GM19025 (cell line): ENCODE data around the gene LMAN1L.

Source experiments
- ATAC-seq: cut with Tn5 transposase; IDR thresholded peaks from one replicate; pipeline ENCODE4 v1.9.1; 2021; ENCODE audit warnings: mild to moderate bottlenecking, low read depth, moderate library complexity; ENCODE audit not compliant: unreplicated experiment

LMAN1L gene

DNA sequence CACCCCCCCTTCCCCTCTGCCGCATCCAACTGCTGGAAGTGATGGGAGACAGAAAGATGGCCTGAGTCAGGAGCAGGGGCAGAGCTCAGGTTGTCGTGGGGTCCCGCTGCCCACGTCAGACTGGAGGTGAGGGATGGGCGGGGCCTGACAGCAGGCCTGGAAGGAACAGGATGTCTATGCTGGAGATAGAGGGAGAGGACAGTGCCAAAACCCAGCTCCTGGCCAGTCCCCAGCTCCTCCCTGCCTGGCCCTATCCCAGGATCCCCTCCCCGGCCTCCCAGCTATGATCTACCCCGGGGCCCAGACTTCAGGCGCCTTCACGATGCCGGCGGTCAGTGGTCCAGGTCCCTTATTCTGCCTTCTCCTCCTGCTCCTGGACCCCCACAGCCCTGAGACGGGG, at the start of gene LMAN1L:
LMAN1L (plus strand) TSS at position 303 of the 400 bp plus-strand sequence; CDS start at position 323, 20 bp downstream.
- ATAC-seq: no peak

DNA sequence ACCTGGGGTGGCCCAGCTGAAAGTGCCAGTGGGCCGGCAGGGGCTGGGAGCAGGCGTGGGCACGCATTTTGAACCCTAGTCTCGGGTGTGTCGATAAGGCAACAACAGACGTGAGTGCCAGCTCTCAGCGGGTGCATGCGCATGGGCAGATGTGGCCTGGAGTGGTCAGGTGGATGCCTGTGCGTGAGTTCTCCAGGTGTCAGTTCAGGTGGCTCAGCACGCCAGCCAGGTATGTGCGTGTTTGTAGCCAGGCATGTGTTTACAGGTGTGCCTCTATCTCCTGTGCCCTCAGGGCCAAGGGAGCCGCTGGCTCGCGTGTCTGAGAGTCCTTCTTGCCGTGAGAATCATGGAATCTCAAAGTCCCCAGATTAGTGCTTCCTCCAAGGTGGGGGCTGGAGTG, 49.2 kb upstream of the LMAN1L start:
- no peak for ATAC-seq

DNA sequence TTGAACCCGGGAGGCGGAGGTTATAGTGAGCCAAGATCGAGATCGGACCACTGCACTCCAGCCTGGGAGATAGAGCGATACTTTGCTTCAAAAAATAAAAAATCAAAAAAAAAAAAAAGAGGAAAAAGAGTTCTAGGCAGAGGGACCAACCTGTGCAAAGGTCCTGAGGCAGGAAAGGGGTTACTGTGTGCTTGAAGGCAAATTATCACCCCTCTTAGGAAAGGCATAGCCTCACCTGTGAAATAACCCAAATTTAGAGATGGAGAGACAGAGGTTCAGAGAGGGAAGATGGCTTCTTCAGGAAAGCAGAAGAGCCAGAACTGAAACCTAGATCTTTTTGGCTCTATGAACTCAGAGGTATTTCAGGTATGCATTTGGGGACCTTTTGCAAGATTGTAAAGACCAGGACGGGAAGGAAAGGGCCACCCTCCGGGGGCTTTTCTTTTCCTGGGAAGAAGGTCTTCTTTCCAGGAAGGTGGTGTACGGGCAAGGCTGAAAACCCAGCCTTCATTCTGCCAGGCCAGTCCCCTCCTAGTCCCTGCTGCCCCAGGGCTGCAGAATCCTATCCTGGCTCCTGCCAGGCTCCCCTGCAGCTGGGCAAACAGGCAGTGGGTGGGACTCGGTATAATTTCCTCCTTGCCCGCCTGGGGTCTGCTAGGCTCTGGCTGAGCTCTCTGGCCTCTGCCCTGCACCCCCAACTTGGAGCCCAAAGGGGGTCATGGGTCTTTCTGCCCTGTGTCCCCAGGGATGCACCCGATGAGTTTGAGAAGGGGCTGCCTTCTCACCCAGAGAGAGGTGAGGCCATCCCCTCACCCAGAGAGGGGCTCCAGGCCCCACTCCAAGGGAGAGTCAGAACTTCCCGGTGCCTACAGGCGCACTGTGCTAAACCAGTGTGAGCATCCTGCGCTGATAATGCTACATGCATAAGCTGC, 45.2 kb upstream of the LMAN1L start:
- no peak for ATAC-seq

DNA sequence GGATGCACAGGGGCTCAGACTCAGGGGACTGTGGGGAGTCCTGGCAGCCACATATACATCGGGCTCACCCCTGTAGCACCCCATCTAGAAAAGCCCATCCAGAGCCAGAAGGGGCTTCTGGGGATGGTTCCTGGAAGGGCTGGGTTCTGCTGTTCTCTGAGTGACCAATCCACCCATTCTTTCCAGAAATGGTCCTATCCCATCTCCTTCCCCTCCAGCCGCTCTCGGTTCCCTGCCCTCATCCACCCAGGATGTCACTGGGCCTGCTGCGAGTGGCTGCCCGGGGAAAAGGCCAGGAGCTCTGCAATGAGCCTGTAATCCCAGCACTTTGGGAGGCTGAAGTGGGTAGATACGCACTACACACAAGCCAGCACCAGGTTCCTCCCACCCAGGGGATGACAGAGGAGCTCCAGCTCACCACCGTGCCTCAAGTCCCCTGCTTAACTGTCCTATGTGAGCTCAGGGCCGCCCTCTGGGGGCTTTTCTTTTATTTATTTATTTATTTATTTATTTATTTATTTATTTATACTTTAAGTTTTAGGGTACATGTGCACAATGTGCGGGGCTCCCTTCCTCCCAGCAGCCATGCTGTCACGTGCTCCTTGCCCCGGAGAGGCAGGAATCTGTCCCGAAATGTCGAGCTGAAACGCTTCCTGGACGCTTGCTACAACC, 44.4 kb upstream of the LMAN1L start:
- ATAC-seq: no peak

DNA sequence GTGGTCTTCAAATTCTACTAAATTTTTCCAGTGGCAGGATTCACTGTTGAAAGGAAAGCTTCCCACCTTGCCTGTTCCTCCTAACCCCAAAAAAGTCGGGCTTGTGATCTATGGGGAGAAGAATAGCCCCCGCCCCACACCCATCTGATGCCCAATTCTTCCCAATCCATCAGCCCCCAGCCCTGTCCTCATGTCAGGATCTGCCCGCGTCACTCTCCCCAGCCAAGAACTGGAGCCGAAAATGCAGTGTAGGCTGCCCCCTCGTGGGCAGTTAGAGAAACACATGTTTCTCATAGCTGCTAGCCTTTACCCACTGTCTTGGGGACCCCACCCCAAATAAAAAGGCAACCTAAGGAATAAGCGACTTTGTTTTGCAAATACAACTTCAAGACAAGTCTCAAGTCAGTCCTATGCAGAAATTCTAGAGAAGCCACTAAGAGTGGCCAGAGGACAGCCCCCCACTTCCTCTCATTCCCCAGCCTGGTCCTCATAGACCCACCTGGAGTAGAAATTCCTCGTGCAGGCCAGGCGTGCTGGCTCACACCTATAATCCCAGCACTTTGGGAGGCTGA, 43.8 kb upstream of the LMAN1L start:
- ATAC-seq: no peak

DNA sequence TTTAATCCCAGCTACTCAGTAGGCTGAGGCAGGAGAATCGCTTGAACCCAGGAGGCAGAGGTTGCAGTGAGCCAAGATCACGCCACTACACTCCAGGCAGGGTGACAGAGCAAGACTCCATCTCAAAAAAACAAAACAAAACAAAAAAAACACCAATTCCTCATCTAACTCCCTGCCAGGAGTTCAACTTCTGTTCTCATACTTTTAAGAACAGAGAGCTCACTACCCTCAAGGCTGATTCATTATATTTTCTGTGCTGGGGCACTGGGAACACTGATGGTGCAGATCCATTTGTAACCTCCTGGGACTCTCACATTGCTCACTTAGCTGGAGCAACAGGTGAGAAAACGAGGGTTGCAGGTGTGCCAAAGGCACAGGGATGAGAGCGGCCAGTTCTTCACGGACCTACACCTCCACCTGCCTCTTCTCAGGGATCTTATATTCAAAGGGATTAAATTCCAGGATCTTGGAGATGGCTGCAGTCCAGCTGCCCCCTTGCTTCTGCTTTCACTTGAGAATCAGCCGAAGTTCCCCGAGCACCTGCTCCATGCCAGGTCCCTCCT, 43.1 kb upstream of the LMAN1L start:
- ATAC-seq: no peak

DNA sequence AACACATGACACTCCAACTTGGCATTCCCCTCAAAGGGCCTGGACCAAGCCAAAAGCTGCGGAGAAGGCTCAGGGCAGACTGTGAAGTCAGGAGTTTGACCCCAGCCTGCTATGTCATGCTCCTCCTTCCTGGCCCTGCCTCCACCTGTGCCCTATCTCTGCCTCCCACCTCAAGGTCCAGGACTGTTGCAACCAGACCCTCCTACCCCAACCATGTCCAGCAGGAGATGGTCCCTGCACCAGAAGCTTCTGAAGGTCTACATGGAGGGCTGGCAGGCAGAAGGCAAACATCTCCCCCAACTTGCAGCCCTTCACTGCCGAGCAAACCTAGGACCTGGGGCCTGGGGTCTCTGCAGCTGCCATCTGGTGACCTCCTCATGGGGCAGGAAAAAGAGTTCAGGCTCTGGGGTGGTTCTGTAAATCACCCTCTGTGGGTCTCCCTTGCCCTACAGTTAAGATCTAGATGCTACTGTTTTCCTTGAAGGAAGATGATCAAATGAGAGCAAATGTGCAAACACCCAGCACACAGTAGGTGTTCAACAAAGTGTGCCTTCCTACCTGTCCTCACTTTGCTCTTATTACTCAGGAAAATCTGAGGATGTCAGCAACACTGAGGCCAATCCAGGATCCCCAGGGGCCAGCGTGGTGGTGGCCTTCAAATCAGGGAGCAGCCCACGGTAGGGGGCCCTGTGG, 42.3 kb upstream of the LMAN1L start:
- no peak for ATAC-seq

DNA sequence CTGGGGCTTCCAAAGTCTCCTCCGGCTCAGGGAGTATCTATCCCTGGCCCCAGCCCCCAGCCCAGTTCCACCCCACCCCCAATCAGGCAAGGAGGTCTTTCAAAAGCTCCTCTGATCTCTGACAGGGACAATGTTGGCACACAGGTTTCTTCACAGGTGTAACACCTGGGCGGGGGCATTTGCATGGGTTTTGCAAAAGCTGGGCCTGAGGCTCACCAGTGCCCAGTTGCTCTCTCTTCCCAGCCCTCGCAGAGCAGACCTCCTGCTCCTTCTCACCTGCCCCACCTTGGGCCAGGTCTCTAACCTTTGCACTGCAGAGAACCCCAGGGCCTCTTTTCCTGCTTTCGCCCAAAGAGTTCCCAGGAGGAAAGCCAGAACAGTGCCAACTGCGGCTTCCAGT, 39.3 kb upstream of the LMAN1L start:
- no peak for ATAC-seq

DNA sequence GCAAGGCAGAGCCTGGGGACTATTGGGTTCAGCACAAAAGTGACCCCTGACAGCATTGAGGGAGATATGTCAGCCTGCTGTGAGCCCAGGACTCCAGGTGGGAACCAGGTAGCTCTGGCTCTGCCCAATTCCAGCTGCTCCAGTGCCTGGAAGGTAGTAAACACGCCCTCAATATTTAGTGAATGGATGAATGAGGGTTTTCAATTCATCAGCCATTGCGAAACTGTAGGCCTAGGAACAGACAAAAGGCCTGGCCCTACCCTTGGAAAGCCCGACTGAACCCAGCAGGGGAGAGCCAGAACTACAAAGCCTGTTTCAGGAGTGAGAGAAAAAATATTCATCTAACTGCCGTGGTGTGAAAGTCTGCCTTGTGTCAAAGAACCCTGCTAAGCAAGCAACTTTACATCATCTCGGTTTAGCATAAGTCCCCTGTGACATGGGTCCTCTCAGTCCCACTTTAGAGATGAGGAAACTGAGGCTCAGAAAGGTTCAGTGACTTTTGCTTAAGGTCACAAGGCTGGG, 38.8 kb upstream of the LMAN1L start:
- no peak for ATAC-seq

DNA sequence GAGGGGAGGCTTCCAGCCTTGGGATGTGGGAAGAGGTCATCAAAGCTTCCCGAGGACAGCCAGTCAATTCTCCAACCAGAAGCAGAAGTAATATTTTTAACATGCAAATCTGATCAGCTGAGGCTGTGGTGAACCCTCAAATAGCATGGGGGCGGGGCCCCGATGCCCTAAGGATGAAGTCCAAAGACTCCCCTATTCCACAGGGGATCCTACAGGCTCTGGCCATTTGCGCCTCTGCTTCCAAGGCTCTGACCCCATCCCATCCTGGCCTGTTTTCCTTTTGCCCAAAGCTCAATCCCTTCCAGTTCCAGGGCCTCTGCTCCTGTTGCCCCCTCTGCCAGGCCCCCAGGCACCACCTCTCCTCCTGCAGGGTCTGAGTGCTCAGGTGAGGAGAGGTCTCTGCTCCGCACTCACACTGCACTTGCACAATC, 37.5 kb upstream of the LMAN1L start:
- ATAC-seq: no peak

DNA sequence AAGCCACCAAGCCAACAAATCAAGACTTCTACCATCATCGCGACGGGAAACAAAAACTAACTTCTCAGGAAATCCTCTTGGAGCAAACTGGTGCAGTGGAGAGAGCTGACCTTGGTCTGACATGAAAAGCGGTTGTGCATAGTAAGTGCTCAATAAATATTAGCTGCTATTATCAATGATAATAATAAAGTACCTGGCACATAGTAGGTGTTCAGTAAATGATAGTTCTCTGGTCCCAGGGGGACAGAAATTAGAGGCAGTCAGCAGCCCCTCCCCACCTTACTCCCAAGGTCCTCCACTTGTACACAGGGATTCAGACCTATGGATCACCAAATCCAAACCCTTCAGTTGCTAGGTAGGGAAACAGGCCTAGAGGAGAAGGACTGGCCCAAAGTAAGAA, 36.7 kb upstream of the LMAN1L start:
- ATAC-seq: no peak

DNA sequence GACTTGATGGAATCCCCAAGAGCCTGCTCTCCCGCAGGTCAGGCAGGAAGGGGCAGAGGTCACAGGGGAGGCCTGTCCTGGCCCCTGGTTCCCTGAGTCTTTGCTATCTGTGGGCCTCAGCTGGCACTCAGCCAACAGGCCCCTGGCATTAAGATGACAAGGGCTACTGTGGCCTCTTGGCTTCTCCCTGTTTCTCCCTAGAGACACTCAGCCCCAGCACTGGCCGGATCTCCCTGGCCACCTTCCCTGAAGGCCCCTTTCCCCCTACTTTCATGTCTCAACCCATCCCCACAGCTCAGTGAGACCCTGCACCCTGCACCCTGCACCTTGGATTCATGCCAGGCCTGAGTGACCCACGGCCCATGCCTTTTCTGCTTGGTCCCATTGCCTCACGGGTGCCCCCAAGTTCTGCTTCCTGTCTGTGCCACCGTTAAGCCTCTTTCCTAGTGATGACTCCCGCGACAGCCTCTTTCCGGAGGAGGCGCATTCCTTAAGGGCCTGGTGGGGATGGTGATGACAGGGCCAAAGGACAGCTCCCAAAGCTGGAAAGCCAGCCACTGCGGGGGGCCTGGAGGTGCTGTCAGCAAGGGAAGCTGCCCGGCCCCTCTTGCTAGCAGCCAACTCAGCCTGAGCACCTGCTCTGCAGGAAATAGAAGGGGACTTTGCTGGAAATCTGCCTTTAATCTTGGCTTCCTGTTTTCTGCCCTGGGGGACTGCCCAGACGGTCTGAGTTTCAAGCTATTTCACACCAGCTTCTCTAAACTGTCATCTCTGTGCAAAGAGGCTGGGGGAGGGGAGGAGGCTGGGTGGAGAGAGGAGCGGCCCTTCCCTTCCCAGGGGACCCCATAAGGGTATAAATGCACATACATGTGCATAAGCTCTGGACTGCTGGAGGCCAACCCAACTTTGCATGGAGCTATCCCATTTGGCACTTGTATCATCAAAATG, 35.5 kb upstream of the LMAN1L start:
- peak; percentile 34 for ATAC-seq

DNA sequence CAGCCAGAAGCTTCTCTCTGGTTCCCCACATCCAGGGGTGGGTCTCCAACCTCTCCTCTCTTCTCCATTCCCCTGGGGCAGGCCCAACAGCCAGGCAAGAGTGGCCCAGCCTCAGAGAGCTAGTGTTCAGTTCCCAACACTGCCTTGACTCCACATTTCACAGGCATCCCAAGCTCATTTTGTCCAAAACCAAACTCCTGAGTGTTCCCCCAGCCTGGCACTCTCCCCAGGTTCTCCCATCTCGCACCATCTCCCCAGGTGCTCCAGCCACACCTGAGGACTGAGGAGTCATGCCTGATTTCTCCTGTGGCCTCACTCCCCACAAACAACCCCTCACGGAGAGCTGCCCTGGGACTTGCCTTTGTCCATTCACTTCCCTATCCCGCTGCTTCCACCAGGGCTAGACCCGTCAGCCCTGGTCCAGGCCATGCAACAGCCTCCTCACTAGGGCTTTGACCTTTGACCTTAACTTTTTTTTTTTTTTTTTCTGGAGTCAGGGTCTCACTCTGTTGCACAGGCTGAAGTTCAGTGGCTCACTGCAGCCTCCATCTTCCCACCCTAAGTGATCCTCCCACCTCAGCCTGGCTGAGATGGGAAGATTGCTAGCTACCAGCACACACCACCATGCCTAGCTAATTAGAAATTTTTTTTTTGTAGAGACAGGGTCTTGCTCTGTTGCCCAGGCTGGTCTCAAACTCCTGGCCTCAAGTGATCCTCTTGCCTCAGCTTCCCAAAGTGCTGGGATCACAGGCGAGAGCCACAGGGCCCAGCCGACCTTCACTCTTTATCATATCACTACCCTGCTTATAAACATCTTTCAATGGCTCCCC, 34.7 kb upstream of the LMAN1L start:
- ATAC-seq: no peak

DNA sequence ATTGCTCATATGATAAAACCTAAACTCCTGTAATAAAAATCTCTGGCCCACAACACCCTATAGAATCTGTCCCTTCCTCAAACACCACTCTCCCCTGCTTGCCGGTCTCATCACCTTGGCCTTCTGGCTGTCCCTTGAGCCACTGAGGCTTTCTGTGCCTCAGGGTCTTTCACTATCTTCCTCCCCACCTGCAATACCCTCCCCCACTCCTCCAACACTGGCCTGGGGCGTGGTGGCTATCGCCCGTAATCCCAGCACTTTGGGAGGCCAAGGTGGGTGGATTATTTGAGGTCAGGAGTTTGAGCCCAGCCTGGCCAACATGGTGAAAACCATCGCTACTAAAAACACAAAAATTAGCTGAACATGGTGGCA, 34.0 kb upstream of the LMAN1L start:
- no peak for ATAC-seq

DNA sequence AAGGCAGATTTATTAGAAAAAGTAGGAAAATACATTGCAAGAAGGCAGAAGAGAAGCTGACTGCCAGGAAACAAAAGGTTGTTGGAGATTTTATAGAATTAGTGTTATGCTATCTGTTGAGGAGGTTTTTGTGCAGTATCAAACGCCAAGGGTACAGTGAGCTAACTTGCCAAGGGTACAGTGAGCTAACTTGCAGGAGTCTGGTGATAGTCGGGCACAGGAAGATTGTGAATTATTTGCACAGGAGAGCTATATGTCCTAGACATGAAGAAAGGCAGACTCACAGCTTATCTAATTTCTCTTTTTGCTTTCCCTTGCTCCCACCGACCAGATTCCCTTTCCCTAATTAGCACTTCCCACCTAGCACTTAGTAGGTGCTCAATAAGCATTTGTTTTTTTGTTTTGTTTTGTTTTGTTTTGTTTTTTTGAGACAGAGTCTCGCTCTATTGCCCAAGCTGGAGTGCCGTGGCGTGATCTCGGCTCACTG, 33.4 kb upstream of the LMAN1L start:
- ATAC-seq: no peak

DNA sequence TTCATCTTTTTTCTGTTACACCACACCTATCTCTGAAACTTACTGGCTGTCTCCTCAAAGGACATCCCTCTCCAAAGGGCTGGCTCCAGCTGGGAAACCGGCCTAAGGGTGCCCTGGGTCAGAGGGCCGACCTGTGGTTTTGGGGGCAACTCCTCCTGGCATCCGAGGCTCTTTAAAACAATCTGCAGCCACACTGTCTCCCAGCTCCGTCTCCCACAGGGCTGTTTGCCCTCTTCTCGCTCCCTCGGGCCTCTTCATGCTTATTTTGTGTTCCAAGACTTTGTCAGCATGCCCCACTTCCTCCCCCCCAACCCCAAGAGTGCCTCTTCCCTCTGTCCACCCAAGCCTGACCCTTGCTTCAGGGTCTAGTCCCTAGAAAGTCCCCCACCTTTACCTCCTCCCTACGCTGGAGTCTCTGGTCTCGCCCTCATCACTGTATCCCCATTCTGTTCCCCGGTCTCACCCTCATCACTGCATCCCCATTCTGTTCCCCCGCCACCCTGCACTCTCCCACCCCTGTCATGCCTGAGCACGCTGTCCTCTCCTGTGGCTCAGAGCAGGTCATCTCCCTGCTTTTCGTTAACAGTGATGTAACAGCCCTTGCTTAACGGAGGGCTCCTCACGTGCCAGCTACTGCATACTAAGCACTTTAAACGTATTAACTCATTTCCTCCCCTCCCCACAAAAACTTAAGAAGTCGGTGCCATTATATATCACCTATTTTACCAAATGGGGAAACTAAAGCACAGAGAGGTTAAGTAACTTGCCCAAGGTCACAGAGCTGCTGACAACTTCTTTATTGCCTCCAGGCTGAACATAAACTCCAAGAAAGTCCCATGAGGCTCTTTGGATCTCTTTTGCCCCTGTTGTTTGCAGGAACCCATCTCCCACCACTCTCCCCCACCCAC, 31.9 kb upstream of the LMAN1L start:
- ATAC-seq: no peak
